DOHH2 (cell line): ENCODE measurements around the gene MRPL27.

ENCODE experiments used
- H3F3A ChIP-seq: fragments of 200-600 bp; sonication (generic), shearing (Covaris generic); 2 replicates; pipeline ENCODE4 v1.6.0; 2016; ENCODE audit warnings: antibody characterized with exemption, mild to moderate bottlenecking; ENCODE audit not compliant: control insufficient read depth, insufficient read depth
- H3K27ac ChIP-seq: fragments of 200-600 bp; sonication (generic); 2 replicates; pipeline ENCODE4 v1.5.1; 2014; ENCODE audit warnings: low read depth, mild to moderate bottlenecking, low read length, moderate library complexity
- H3K27me3 ChIP-seq: fragments of 200-600 bp; sonication (generic); 2 replicates; pipeline ENCODE4 v1.6.1; 2014; ENCODE audit warnings: mild to moderate bottlenecking, low read length, mixed read lengths; ENCODE audit not compliant: control insufficient read depth
- H3K36me3 ChIP-seq: fragments of 200-600 bp; sonication (generic); 2 replicates; pipeline ENCODE4 v1.6.1; 2014; ENCODE audit warnings: mild to moderate bottlenecking, low read length, moderate library complexity, mixed read lengths; ENCODE audit not compliant: control insufficient read depth
- H3K4me1 ChIP-seq: fragments of 200-600 bp; sonication (generic); 2 replicates; pipeline ENCODE4 v1.6.1; 2014; ENCODE audit warnings: mild to moderate bottlenecking, low read length, mixed read lengths; ENCODE audit not compliant: control insufficient read depth
- H3K4me2 ChIP-seq: fragments of 200-600 bp; sonication (generic); 2 replicates; pipeline ENCODE4 v1.6.0; 2014; ENCODE audit warnings: mild to moderate bottlenecking, low read length, moderate library complexity
- H3K4me3 ChIP-seq: fragments of 200-600 bp; sonication (generic); 2 replicates; pipeline ENCODE4 v1.5.1; 2014; ENCODE audit warnings: mild to moderate bottlenecking, low read length, mixed read lengths
- H3K79me2 ChIP-seq: fragments of 200-600 bp; sonication (generic); 2 replicates; pipeline ENCODE4 v1.6.1; 2014; ENCODE audit warnings: mild to moderate bottlenecking, low read length, mixed read lengths; ENCODE audit not compliant: control insufficient read depth
- H3K9me2 ChIP-seq: fragments of 200-600 bp; sonication (generic); replicated peaks from 2 replicates; pipeline ENCODE4 v1.6.1; 2014; ENCODE audit warnings: mild to moderate bottlenecking, low read length, mixed read lengths; ENCODE audit not compliant: control insufficient read depth
- H3K9me3 ChIP-seq: fragments of 200-600 bp; sonication (generic); 2 replicates; pipeline ENCODE4 v1.6.1; 2014; ENCODE audit warnings: antibody characterized with exemption, low read length, mixed read lengths; ENCODE audit not compliant: control insufficient read depth, insufficient read depth
- H4K20me1 ChIP-seq: fragments of 200-600 bp; sonication (generic); 2 replicates; pipeline ENCODE4 v1.6.0; 2014; ENCODE audit warnings: low read depth, mild to moderate bottlenecking, antibody characterized with exemption, low read length, moderate library complexity; ENCODE audit not compliant: control insufficient read depth, insufficient read depth
- EZH2phosphoT487 ChIP-seq: fragments of 200-600 bp; sonication (generic); IDR thresholded peaks from 2 replicates; pipeline ENCODE4 v1.6.1; 2017; ENCODE audit warnings: borderline replicate concordance, mild to moderate bottlenecking, antibody characterized with exemption, low read length, moderate library complexity, mixed read lengths
- TF ChIP-seq, protein P1 (sequence below): fragments of 200-600 bp; sonication (generic); IDR thresholded peaks from one replicate; pipeline ENCODE4 v1.5.1; 2014; ENCODE audit warnings: antibody characterized with exemption, mild to moderate bottlenecking, low read depth, low read length; ENCODE audit not compliant: poor library complexity, severe bottlenecking

Gene MRPL27

DNA sequence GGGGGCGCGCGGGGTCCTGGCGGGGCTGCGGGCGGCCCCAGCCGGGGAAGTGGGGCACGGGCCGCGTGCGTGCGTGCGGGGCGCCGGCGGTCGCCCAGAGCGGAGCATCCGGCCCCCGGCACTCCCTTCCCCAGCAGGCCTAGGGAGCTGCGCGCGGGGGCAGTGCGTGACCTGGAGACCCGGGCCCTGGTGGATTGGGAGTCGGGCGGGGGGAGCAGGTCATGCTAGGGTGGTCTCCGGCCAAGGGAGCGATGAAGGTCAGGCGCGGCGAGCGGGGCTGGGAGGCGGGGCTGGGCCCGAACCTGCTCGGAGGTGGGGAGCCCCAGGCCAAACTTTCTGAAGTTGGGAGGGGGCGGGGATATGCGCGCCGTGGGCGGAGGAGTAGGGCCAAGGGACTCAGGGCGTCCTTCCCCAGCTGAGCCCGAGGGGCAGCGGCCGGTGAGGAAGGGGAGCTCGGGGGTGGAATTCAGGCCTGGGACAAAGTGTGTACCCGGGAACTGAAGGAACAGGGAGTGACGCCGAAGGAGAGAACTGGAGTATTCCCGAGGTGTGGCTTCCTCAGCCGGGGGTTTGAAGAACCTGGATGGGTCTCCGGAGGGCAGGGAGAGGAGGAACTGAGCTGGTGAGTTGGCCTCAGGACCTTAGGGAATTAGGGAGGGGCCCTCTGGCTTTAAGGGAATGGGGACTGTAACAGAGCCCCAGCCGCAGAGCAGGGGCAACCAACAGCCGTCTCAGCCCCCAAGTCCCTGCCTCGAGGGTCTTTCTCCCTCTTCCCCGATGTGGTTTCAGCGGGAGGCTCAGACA lies 26.5 kb downstream of the MRPL27 start:
- Histone ChIP-seq H3K9me3 (no peaks in the 10 kb centered on the region), H4K20me1 (0 out of 2 replicates have a peak, but pooled peaks cover 12% of the 10 kb centered on the region), H3K4me2 (peak overlapping the region; percentile 83), H3K79me2 (peaks cover 34% of the 10 kb centered on the region), H3K4me3 (peak overlapping the region; percentile 80), H3K27ac (no peak overlapping the region), H3K36me3 (no peaks in the 10 kb centered on the region), H3K4me1 (peaks cover 17% of the 10 kb centered on the region), H3K27me3 (no peaks in the 10 kb centered on the region), H3F3A (no peaks in the 10 kb centered on the region), H3K9me2 (no peaks in the 10 kb centered on the region)
- TF ChIP-seq, protein P1, sequence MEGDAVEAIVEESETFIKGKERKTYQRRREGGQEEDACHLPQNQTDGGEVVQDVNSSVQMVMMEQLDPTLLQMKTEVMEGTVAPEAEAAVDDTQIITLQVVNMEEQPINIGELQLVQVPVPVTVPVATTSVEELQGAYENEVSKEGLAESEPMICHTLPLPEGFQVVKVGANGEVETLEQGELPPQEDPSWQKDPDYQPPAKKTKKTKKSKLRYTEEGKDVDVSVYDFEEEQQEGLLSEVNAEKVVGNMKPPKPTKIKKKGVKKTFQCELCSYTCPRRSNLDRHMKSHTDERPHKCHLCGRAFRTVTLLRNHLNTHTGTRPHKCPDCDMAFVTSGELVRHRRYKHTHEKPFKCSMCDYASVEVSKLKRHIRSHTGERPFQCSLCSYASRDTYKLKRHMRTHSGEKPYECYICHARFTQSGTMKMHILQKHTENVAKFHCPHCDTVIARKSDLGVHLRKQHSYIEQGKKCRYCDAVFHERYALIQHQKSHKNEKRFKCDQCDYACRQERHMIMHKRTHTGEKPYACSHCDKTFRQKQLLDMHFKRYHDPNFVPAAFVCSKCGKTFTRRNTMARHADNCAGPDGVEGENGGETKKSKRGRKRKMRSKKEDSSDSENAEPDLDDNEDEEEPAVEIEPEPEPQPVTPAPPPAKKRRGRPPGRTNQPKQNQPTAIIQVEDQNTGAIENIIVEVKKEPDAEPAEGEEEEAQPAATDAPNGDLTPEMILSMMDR = no peak
- no peak for TF ChIP-seq EZH2phosphoT487

DNA sequence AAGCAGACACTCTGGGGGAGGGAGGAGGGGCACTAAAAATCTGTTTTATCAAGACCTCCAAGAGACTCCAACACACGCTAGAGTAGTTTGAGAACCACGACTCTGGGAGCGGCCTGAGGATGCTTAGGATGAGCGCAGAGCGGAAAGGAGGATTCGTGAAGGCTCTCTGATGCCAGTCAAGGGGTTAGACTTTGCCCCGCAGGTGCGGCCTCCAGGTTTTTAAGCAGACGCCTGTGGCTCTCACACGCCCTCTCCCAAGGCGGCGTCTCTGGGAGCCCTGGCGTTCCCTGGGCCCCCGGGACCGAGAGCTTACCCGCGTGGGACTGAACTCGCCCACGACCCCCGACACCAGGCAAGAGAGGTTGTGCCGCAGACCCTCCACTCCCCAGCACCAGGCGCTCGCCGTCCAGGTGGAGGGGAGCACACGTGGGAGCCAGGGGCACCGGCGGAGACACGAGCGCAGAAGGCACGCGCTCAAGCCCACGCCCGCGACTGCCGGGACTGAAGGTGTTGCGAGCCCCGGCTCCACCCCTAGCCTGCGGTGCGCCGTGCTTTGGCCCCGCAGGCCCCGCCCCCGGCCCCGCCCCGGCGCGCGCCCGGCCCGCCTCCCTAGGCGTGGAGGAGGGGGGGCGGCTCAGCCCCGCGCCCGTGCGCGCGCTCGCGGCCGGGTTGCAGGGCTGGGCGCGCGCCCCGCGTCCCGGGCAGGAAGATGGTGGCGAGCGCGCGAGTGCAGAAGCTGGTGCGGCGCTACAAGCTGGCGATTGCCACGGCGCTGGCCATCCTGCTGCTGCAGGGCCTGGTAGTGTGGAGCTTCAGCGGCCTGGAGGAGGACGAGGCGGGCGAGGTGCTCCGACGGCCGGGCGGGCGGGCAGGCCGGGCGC lies 27.3 kb downstream of the MRPL27 start, which contains the start of gene XYLT2:
XYLT2 (plus strand) TSS at position 695 of the 881 bp plus-strand sequence; CDS start at position 710, 15 bp downstream.
- Histone ChIP-seq H3K79me2 (peaks cover 30% of the 10 kb centered on the region), H3K9me3 (no peaks in the 10 kb centered on the region), H3F3A (no peaks in the 10 kb centered on the region), H4K20me1 (0 out of 2 replicates have a peak, but pooled peaks cover 12% of the 10 kb centered on the region), H3K36me3 (no peaks in the 10 kb centered on the region), H3K27ac (no peak within 1 kb of the TSS), H3K4me3 (peak within 1 kb of the TSS; percentile 80), H3K4me1 (peaks cover 17% of the 10 kb centered on the region), H3K27me3 (no peaks in the 10 kb centered on the region; the same call in 1 of the 2 replicates), H3K4me2 (peak within 1 kb of the TSS; percentile 98), H3K9me2 (no peaks in the 10 kb centered on the region)
- TF ChIP-seq EZH2phosphoT487 = no peak
- TF ChIP-seq, protein P1 = no peak

DNA sequence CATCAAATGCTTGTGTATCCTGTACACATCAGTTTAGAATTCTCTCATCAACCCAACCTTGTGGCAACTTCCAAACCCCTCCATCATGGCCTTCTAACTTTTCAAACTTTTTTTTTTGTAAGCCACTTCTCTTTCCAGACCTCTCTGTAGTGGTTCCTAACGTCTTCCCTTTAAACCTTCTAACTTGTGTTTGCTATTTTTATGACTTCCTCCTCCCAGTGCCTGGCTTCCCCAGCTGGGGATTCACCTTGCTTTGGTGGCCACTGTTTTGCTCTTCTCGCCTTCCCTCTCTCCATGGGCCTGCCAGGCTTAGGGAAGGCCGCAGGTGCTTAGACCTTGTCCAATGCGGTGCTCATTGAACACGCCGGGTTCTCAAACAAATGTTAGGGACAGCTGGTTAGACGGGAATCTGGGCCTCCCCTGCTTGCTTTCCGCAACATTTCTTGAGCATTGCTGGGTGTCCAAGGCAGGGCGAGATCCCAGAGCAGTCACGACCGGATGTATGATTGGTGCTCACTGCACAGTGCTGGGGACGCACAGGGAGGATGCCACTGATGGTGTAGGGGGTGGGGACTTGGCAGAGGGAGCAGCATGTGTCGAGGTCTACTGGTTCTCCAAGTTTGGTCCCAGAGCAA lies 28.1 kb downstream of the MRPL27 start:
- Histone ChIP-seq H4K20me1 (0 out of 2 replicates have a peak, but pooled peaks cover 12% of the 10 kb centered on the region), H3K27me3 (peaks cover 3% of the 10 kb centered on the region; the same call in 1 of the 2 replicates), H3K36me3 (no peaks in the 10 kb centered on the region), H3K4me3 (peak overlapping the region; percentile 80), H3K9me2 (no peaks in the 10 kb centered on the region), H3K79me2 (peaks cover 30% of the 10 kb centered on the region), H3K4me1 (peaks cover 17% of the 10 kb centered on the region), H3K9me3 (no peaks in the 10 kb centered on the region), H3K27ac (no peak overlapping the region), H3K4me2 (peak overlapping the region; percentile 98), H3F3A (no peaks in the 10 kb centered on the region)
- TF ChIP-seq EZH2phosphoT487 = no peak
- TF ChIP-seq, protein P1 = no peak
